22Rv1 (cell line): ENCODE results near the gene PDAP1.

Experiments
- CTCF ChIP-seq: fragments of 450-650 bp; IDR thresholded peaks from 2 replicates; pipeline ENCODE4 v1.5.1; 2017; ENCODE audit warnings: mild to moderate bottlenecking
- ZFX ChIP-seq: fragments of 450-650 bp; IDR thresholded peaks from 2 replicates; pipeline ENCODE4 v1.6.1; 2017; ENCODE audit warnings: antibody characterized with exemption, borderline replicate concordance

- TF ChIP-seq CTCF (no peak), ZFX (no peak)
These were observed 47.5 kb upstream of the PDAP1 start for GRCh38 chr7:99455874-99456273.
